K562 (cell line): ENCODE data around the gene PTP4A2. TPM values are rescaled to one million over a fixed set of nuclear protein-coding genes. Genes with fewer than 3 reads are reported as not detected.

Experiments
- BCL6 ChIP-seq: fragments of 250-450 bp; sonication (Bioruptor Pico); IDR thresholded peaks from 2 replicates; pipeline ENCODE4 v1.4.0; 2020
- CTBP1 ChIP-seq: fragments of 450-650 bp; IDR thresholded peaks from 2 replicates; pipeline ENCODE4 v1.6.1; 2016; ENCODE audit warnings: borderline replicate concordance
- CTCFL ChIP-seq: IDR thresholded peaks from 2 replicates; pipeline ENCODE4 v1.6.1; 2011; ENCODE audit warnings: borderline replicate concordance, low read depth, mild to moderate bottlenecking, moderate library complexity, low read length; ENCODE audit not compliant: insufficient read depth, poor library complexity, severe bottlenecking
- DPF2 ChIP-seq: fragments of 450-650 bp; IDR thresholded peaks from 2 replicates; pipeline ENCODE4 v1.6.1; 2016
- ELF1 ChIP-seq: fragments of 200-800 bp; sonication (Bioruptor generic); IDR thresholded peaks from 2 replicates; pipeline ENCODE4 v1.6.1; 2016; ENCODE audit warnings: missing genetic modification characterization, missing compliant biosample characterization
- HINFP ChIP-seq: fragments of 450-650 bp; conservative IDR thresholded peaks from 2 replicates; pipeline ENCODE4 v1.6.1; 2016; ENCODE audit warnings: missing genetic modification characterization, low read depth, mild to moderate bottlenecking, control low read depth, missing compliant biosample characterization
- HMG20A ChIP-seq: fragments of 450-650 bp; formaldehyde crosslinking; conservative IDR thresholded peaks from 2 replicates; pipeline ENCODE4 v1.4.0; 2020; ENCODE audit warnings: mild to moderate bottlenecking, mixed read lengths
- MED1 ChIP-seq: sonication (generic); formaldehyde crosslinking; IDR thresholded peaks from 2 replicates; pipeline ENCODE4 v1.8.1; 2023; ENCODE audit warnings: missing genetic modification reagents, borderline replicate concordance
- MEF2D ChIP-seq: conservative IDR thresholded peaks from 2 replicates; pipeline ENCODE4 v1.6.1; 2016; ENCODE audit warnings: low read depth, missing genetic modification characterization, missing compliant biosample characterization
- NR2F6 ChIP-seq: fragments of 450-650 bp; formaldehyde crosslinking; IDR thresholded peaks from 2 replicates; pipeline ENCODE4 v1.4.0; 2020; ENCODE audit warnings: mild to moderate bottlenecking
- PKNOX1 ChIP-seq: fragments of 450-650 bp; IDR thresholded peaks from 2 replicates; pipeline ENCODE4 v1.6.1; 2016
- POLR2H ChIP-seq: IDR thresholded peaks from 2 replicates; pipeline ENCODE4 v1.6.1; 2016; ENCODE audit warnings: missing genetic modification characterization, low read depth, mild to moderate bottlenecking, control low read depth, missing compliant biosample characterization, moderate library complexity
- TGIF2 ChIP-seq: sonication (generic); formaldehyde crosslinking; IDR thresholded peaks from 2 replicates; pipeline ENCODE4 v1.8.1; 2022; ENCODE audit warnings: mild to moderate bottlenecking, missing genetic modification reagents, moderate library complexity
- THRA ChIP-seq: fragments of 450-650 bp; IDR thresholded peaks from 2 replicates; pipeline ENCODE4 v1.6.1; 2017; ENCODE audit warnings: mild to moderate bottlenecking, moderate library complexity
- ZKSCAN3 ChIP-seq: fragments of 250-450 bp; sonication (Bioruptor Pico); IDR thresholded peaks from 2 replicates; pipeline ENCODE4 v1.4.0; 2020
- ZNF3 ChIP-seq: fragments of 250-450 bp; sonication (Bioruptor Pico); IDR thresholded peaks from 2 replicates; pipeline ENCODE4 v1.5.0; 2021; ENCODE audit warnings: mild to moderate bottlenecking, moderate library complexity
- ZNF354B ChIP-seq: fragments of 250-450 bp; sonication (Bioruptor Pico); IDR thresholded peaks from 2 replicates; pipeline ENCODE4 v1.4.0; 2020
- ZNF77 ChIP-seq: fragments of 250-450 bp; sonication (Bioruptor Pico); IDR thresholded peaks from 2 replicates; pipeline ENCODE4 v1.5.0; 2020
- polyA plus RNA-seq, 8 experiments: library from polyadenylated mRNA; depleted of rRNA in 4 of 8; stranded (reverse) in 5 of 8; unstranded in 3 of 8; fragments of >200 nt; fragmentation: Nextera tagmentation in 2 of 8; fragmentation: Illumina TruSeq in 1 of 8; extraction: Ambion mirVana in 2 of 8; extraction: Trizol in 1 of 8; gene quantifications; 2 replicates each; pipeline versions ENCODE4 v1.2.1 to v1.2.3, GENCODE V29; 2011 to 2014; ENCODE audit warnings: inconsistent platforms in 1 of 8, missing spikeins in 1 of 8
- total RNA-seq, 7 experiments: library from RNA; depleted of rRNA in 6 of 7; stranded (reverse); fragments of >200 nt in 6 of 7; fragmentation: Illumina TruSeq in 2 of 7; extraction: Trizol in 2 of 7; gene quantifications; 2 replicates each; pipeline versions ENCODE4 v1.2.1 to v1.2.3, GENCODE V29; 2011 to 2021; ENCODE audit warnings: low replicate concordance in 1 of 7
- TF ChIP-seq, protein P1 (sequence below): fragments of 200-400 bp; formaldehyde crosslinking; IDR thresholded peaks from 2 replicates; pipeline ENCODE4 v1.6.1; 2017; ENCODE audit warnings: mild to moderate bottlenecking, low read depth, low read length, moderate library complexity
- TF ChIP-seq, protein P2 (sequence below): fragments of 250-450 bp; sonication (Bioruptor Pico); IDR thresholded peaks from 2 replicates; pipeline ENCODE4 v1.9.0; 2021; ENCODE audit warnings: mild to moderate bottlenecking

PTP4A2 gene
- total and polyA plus RNA-seq, 9 of the 15 experiments (the other 6 are each of a cell fraction or from before 2014, with no cell fraction given): 197 to 870 (median 480) TPM

DNA sequence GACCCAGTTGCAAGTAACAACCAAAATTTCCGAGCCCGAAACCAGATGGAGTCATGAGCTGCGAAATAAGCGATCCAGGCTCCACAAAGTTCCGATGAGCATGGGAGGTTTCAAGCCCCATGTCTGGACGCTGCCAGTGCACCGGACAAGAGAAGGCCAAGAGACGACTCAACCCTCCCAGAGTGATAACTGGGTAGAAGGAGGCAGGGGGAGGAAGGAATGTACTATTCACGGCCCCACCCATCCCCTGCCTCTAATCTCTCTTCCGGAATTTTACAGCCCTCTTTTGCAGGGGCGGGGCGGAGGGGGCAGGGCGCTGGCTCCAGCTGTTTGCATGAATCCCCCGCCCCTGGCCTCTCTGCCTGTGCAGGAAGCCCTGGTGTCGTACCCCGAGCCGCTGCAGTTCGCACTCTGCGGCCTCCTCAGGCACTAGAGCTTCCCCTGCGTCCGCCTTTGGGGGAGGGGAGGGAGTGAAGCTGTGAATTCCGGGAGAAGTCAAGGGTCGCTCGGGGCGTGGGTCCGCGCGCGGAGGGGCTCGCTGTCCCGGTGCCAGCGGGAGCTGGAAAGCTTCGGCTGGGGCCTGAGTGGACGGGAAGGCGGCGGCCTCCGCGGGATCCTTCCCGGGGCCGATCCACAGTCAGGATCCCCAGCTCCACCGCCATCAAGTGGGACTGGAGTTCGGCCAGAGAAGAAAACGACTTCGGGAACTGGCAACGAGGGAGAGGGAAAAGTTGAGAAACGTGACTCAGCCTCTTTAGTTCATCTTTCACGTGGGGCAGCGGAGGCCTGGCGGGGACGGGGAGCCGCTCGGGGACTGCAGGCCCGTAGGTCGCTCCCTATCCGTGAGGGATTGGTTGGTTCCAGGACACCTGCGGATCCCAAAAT, 6.3 kb upstream of the PTP4A2 start (continued):
- TF ChIP-seq THRA (no peak), ZNF3 (no peak), ZKSCAN3 (CRISPR knock-in tag) (no peak), NR2F6 (CRISPR knock-in tag) (no peak), HINFP (tag) (peak; percentile 96), PKNOX1 (no peak; the same call in 1 of the 2 replicates), ZNF77 (CRISPR knock-in tag) (no peak), ZNF354B (CRISPR knock-in tag) (no peak), HMG20A (0 out of 2 replicates have a peak, but pooled peaks have one; percentile 31), ELF1 (tag) (peak; percentile 95), CTBP1 (peak; percentile 94), BCL6 (peak; percentile 0), CTCFL (no peak), POLR2H (tag) (peak; percentile 94), TGIF2 (CRISPR knock-in tag) (no peak), MED1 (CRISPR knock-in tag) (no peak), MEF2D (tag) (no peak), DPF2 (peak; percentile 88)
- TF ChIP-seq, protein P1, sequence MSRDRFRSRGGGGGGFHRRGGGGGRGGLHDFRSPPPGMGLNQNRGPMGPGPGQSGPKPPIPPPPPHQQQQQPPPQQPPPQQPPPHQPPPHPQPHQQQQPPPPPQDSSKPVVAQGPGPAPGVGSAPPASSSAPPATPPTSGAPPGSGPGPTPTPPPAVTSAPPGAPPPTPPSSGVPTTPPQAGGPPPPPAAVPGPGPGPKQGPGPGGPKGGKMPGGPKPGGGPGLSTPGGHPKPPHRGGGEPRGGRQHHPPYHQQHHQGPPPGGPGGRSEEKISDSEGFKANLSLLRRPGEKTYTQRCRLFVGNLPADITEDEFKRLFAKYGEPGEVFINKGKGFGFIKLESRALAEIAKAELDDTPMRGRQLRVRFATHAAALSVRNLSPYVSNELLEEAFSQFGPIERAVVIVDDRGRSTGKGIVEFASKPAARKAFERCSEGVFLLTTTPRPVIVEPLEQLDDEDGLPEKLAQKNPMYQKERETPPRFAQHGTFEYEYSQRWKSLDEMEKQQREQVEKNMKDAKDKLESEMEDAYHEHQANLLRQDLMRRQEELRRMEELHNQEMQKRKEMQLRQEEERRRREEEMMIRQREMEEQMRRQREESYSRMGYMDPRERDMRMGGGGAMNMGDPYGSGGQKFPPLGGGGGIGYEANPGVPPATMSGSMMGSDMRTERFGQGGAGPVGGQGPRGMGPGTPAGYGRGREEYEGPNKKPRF: no peak
- TF ChIP-seq, protein P2, sequence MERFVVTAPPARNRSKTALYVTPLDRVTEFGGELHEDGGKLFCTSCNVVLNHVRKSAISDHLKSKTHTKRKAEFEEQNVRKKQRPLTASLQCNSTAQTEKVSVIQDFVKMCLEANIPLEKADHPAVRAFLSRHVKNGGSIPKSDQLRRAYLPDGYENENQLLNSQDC: no peak
